DMS53 treated with DMSO at 0.1 percent for 48 hours (cell line): ENCODE data around the gene DCT.
"Not testable (repeated sequence)": the region's sequence is repeated elsewhere in the genome, so short reads cannot be mapped to it uniquely, and the experiment has no call there.

Experiments
- DNase-seq: peaks from one replicate; lab custom pipeline; 2025; ENCODE audit not compliant: unreplicated experiment; lab: John Stamatoyannopoulos, UW

Gene DCT

DNA sequence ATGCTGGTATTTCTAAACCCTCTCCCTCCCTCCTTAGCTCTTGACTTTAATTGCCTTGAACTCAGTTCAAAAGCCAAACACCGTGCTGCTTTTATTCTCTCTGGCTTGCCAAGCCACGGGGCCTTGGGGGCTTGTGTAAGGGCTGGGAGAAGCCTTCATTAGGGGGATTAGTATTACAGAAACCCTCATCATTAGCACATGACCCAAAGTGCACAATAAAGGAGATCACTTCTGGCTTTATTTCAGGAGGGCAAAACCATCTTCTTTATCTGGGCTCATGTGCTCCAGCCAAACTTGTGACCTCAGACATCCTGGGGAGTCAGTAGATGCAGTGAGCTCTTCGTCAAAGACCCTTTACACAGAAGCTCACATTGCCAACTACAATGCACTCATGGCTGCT is at the start of gene DCT:
Gene DCT (minus strand): TSS at position 67 of the 400 bp plus-strand sequence. CDS start 427 bp downstream, outside the sequence.
- no peak for DNase-seq

GRCh38 chr13:94526956-94527355 is 47.5 kb upstream of the DCT start:
- DNase-seq = not testable (repeated sequence)

GRCh38 chr13:94525781-94526180 is 46.3 kb upstream of the DCT start:
- no peak for DNase-seq

DNA sequence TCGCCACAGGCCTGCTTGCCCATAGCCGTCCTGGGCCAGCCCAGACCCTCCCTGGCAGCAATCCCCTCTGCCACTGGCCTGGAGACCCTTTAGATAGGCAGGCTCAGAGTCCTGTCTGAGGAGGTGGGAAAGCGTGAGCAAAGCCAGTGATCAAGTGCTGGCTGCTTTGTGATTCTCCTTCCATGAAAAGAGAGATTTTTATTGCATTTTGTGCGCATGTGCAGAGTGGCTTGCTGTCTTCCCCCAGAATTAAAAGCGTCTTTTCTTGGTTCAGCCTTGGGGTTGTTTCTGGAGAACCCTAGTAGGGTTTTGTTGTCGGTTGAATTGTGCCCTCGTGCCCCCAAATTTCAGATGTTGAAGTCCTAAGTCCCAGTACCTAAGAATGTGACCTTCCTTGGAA is 44.9 kb upstream of the DCT start:
- no peak for DNase-seq

DNA sequence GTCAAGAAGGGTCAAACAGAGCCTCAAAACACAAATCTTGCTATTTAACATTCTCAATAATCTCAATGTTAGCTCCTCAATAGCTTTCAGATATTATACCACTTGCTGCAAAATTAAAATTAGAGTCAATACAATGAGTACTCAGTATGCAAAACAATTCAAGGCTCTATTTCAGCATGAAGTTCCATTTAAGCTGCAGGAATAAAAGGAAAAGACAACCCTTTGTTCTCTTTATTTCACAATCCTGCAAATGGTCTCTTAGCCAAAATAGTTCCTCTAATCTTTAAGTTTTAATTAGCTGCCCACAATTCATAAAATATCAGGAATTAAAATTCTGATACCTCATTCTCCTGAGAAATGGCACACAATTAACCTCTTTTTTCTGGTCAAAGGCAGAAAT is 40.5 kb upstream of the DCT start:
- DNase-seq = no peak

GRCh38 chr13:94516456-94516855 is 37.0 kb upstream of the DCT start:
- no peak for DNase-seq

GRCh38 chr13:94515911-94516310 is 36.4 kb upstream of the DCT start:
- DNase-seq = no peak

DNA sequence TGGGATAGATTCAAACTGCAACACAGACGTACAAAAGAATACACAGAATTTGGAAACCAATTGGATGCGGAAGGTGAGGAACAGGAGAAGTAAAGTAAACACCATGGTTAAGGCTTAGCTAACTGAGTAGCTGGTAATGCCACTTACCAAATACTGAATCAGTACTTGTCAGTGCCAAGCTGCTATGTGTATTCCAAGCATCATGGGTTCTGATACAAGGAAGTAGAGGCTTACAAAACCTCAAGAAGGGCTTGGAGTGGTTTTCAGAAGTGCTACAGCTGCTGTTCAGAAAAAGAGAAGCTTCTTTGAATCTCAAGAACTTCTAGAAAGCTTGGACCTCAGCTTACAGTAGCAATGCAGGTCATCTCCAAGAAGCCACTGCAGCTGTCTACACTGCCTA is 35.9 kb upstream of the DCT start:
- no peak for DNase-seq

- no peak for DNase-seq
These were observed 33.5 kb upstream of the DCT start for GRCh38 chr13:94513026-94513425.

- no peak for DNase-seq
These were observed 26.2 kb upstream of the DCT start for GRCh38 chr13:94505730-94506129.

DNA sequence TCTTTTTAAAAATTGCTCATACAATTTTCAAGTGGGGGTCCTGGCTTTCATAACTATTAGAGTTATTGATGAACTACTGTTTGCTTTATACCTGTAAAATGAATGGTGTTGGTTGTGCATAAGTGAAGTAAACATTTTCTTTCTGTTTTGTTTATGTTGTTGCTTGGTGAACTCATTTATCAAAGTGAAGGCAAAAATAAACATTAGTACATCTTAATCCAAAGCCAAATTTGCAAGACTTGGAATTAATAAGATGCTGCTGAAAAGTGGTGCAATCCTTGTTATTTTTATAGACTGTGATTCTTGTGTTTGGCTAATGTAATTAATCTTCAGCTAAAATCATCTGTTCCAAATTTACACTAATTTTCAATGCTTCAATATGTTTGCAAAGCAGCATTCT is 24.4 kb upstream of the DCT start:
- DNase-seq = no peak

- not testable (repeated sequence) for DNase-seq
These were observed 19.3 kb upstream of the DCT start for GRCh38 chr13:94498831-94499230.

DNA sequence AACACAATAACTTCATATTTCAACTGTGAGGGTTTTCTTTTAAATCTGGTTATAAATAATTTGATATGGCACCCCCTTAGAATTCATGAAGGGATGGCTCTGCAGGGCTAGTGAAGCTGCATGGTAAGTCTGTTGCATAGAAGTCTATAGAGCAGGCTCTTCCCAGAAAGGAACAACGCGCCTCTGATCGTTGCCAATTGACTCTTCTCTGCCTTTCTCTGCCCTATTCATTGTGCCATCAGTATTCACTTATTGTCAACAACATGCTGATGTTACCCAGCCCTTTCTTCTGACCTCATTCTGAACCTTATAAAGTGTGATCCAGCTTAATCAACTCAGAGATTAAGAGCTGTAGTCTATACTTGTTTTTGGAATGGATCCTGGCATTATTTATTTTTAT is 16.3 kb upstream of the DCT start:
- no peak for DNase-seq

DNA sequence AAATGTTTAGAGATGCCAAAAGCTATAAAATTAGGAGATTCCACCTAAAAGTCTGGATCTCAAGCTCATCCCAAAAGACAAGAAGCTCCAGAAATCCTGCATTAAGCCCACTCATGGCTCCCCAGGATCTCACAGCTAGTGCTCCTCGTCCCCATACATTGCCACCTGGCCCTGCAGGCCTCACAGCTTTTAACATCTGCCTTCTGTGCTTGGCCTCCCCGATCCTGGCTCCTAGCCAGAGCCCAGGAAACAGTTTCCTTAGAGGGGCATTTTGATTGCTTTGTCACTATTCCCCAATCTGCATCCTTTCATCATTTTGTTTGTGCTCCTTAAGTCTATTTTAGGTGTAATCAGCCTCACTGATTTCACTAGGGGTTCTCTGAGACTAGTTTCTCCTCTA is 14.5 kb upstream of the DCT start:
- no peak for DNase-seq

GRCh38 chr13:94487043-94487442 is 7.6 kb upstream of the DCT start:
- DNase-seq = no peak

- no peak for DNase-seq
These were observed 4.5 kb upstream of the DCT start for GRCh38 chr13:94483970-94484369.

DNA sequence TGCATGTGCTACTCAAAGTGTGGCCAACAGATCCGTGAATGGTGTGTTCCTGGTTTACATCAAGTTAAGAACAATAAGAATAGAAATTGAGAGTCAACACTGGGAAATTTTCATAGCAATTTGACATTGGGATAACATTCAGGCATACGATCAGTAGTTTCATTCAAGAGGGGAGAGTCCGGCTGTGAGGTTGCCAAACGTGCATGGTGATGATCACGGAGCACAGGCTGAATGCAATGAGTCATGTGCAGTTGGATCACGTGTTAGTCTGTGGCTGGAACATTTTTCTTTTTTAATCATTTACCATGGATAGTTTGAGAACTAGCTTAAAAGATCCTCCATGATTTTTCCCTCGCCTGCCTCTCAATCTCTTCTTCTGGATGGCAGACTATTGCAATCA is 2.5 kb upstream of the DCT start:
- DNase-seq = no peak

- no peak for DNase-seq
These were observed 1.2 kb upstream of the DCT start for GRCh38 chr13:94480672-94481145.

DNA sequence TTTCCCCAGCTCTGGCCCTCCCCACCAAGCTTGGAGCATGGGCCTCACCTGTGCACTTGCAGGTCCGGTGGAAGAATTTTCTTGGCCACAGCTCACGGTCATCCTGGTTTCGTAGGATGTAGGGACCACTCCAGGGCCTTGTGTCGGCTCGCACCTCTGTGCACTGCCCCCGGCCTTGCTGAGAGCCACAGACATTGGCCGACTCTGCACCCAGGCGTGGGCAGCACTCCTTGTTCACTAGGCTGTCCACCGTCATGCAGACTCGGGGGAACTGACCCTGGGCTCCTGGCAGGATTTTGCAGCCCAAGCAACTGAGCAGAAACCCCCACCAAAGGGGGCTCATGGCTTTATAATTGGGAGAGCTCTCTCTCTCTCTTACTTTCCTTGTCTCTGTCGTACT is 569 bp downstream of the DCT start:
- no peak for DNase-seq

DNA sequence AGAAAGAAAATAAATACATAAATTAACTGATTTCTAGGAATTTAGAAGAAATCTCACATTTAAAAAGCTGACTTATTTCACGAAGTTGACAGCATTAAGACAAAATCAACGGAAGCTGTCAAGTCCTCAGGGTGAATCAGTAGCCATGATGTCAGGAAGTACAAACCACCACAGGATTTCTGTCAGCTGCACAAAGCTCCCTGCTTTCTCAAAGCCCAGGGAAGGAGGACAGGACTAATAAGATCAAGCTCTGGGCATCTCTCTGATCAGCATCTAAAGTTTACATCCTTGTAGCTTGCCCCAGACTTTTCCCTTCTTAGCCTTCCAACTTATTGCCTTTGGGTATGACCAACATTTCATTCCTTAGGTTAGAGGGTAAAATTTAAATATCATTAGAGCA is 9.4 kb downstream of the DCT start:
- DNase-seq = no peak

- no peak for DNase-seq
These were observed 14.7 kb downstream of the DCT start for GRCh38 chr13:94464771-94465170.

GRCh38 chr13:94462670-94463069 is 16.8 kb downstream of the DCT start:
- no peak for DNase-seq

GRCh38 chr13:94459116-94459515 is 20.4 kb downstream of the DCT start:
- DNase-seq = no peak

DNA sequence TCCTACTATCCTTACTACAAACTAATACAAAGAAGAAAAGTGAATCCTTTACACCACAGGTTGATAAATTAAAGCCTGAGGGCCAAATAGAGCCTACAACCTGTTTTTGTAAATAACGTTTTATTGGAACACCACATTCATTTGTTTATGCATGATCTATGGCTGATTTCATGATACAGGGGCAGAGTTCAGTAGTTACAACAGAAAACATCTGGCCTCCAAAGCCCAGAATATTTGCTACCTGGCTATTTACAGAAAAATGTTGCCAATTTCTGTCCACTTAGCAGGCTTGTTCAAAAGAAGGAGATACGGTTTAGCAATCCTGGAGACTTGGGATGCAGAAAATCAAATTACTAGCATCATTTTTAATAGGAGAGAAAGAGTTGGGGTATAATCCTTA is 24.1 kb downstream of the DCT start:
- DNase-seq = no peak
